Measurements from ENCODE around the gene FKRP. TPM values are rescaled to one million over a fixed set of nuclear protein-coding genes. Genes with fewer than 3 reads are reported as not detected.

FKRP gene
- total and polyA plus RNA-seq, 2 of the 13 experiments (the other 11 are each of a cell fraction or from before 2014, with no cell fraction given): 7.3 to 9.8 TPM

- peak; percentile 36; the same call in 1 of the 2 replicates for TF ChIP-seq PAXIP1 (CRISPR knock-in tag; conservative IDR thresholded peaks at IDR 0.05)
- no peak for TF ChIP-seq ZFP90 (CRISPR knock-in tag; IDR thresholded peaks at IDR 0.05; ENCODE audit: borderline replicate concordance)
- TF ChIP-seq MIXL1 (CRISPR knock-in tag; IDR thresholded peaks at IDR 0.05): peak; percentile 79; the same call in 1 of the 2 replicates
- no peak for TF ChIP-seq ZNF124 (CRISPR knock-in tag; IDR thresholded peaks at IDR 0.05)
- TF ChIP-seq DR1 (CRISPR knock-in tag; IDR thresholded peaks at IDR 0.05): peak; percentile 99
- no peak for TF ChIP-seq IRX3 (CRISPR knock-in tag; IDR thresholded peaks at IDR 0.05; ENCODE audit: borderline replicate concordance, low read depth)
- TF ChIP-seq ZBTB21 (CRISPR knock-in tag; IDR thresholded peaks at IDR 0.05): no peak
- TF ChIP-seq MLXIP (CRISPR knock-in tag; IDR thresholded peaks at IDR 0.05; ENCODE audit: borderline replicate concordance): peak; percentile 50; the same call in 1 of the 2 replicates
- no peak for TF ChIP-seq ZNF17 (CRISPR knock-in tag; IDR thresholded peaks at IDR 0.05)
- no peak for TF ChIP-seq ZNF432 (CRISPR knock-in tag; IDR thresholded peaks at IDR 0.05; ENCODE audit: borderline replicate concordance)
- TF ChIP-seq ZBTB34 (CRISPR knock-in tag; IDR thresholded peaks at IDR 0.05): no peak
- no peak for TF ChIP-seq HMG20B (CRISPR knock-in tag; conservative IDR thresholded peaks at IDR 0.05)
- no peak for TF ChIP-seq ZNF235 (CRISPR knock-in tag; IDR thresholded peaks at IDR 0.05; ENCODE audit: borderline replicate concordance)
- peak; percentile 45; the same call in 1 of the 2 replicates for TF ChIP-seq BCL6 (CRISPR knock-in tag; IDR thresholded peaks at IDR 0.05)
- TF ChIP-seq NONO (IDR thresholded peaks at IDR 0.05): no peak
- TF ChIP-seq NONO (CRISPR knock-in tag; conservative IDR thresholded peaks at IDR 0.05): peak; percentile 38; the same call in 1 of the 2 replicates
- TF ChIP-seq USF2 (IDR thresholded peaks at IDR 0.05; ENCODE audit: low read depth, low read length): no peak
- no peak for TF ChIP-seq USF2 (CRISPR knock-in tag; IDR thresholded peaks at IDR 0.05; ENCODE audit: borderline replicate concordance)
- TF ChIP-seq ZNF670 (CRISPR knock-in tag; IDR thresholded peaks at IDR 0.05; ENCODE audit: borderline replicate concordance): peak; percentile 89
- no peak for TF ChIP-seq SUZ12 (IDR thresholded peaks at IDR 0.05; ENCODE audit: low read depth, low read length)
Observed at GRCh38 chr19:46788262-46788967, 42.6 kb downstream of the FKRP start, which contains the start of gene SLC1A5 (continued).
